HG03039 (cell line): ENCODE data around the gene SCML2.
"Not testable (repeated sequence)": the region's sequence is repeated elsewhere in the genome, so short reads cannot be mapped to it uniquely, and the experiment has no call there.

Experiments used
- ATAC-seq: cut with Tn5 transposase; IDR thresholded peaks from one replicate; pipeline ENCODE4 v1.9.1; 2021; ENCODE audit warnings: mild to moderate bottlenecking, moderate library complexity; ENCODE audit not compliant: unreplicated experiment

SCML2 gene

DNA sequence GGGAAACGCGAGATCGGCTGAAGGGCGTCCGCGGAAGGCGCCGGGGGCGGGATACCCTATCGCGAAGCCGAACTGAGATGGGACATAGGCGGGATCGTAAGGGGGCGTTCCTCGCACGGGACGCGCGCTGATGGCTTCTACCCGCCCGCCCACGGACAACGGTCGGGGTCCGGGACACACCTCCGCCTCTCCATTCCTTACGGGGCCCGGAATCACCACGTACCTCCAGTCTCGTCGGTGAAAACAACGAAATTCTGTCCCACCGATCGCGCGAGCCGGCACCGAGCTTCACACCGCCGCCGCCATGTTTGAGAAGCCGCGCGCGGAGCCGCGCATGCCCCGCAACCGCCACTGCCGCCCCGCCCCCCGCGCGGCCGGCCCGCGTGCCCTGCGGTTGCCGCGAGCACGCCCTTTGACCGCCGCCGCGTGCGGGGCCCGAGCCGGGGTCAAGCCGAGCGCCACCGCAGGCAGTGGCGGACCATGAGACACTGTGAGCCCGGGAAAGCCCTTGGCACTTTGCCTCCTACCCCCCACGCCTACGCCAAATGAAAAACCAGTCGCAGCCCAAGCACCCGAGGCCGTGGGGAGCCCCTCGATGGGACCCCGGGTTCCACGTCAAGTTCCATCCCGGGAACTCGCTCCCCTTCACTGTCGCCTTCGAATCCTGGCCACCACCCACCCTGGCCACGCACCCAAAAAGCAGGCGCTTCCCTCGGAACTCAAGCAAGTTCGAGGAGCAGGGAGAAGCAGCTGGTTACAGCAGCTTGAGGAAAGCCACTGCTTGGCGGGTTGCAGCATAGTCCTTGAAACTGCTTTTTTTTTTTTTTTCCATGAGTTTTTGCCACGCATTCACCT lies at the start of gene SCML2:
SCML2 (minus strand) TSS at position 320 of the 855 bp plus-strand sequence. CDS start 20,617 bp downstream, outside the sequence.
- ATAC-seq, result no peak

GRCh38 chrX:18401848-18402213 lies 47.3 kb upstream of the SCML2 start:
- ATAC-seq, result no peak

DNA sequence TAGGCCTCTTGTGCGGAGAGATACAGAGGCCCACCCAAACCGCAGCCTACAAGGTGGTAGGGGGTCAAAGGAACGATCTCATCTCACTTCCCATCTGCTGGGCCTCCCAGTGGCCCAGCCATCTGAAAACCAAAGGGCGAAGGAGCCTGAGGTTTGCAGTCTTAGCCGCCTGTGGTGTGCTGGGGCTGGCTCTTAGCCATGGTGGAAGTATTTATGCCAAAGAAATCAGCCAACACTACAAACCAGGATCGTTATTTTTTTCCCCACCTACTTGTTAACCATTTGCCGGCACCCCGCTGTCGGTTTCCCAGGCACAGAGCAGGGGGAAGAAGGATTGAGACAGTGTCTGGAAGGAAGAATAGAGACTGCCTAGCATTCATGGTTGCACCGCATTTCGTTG lies 40.0 kb upstream of the SCML2 start:
- no peak for ATAC-seq

GRCh38 chrX:18390941-18391538 lies 36.6 kb upstream of the SCML2 start:
- no peak for ATAC-seq

- ATAC-seq, result no peak
Observed at GRCh38 chrX:18389966-18390365, 35.5 kb upstream of the SCML2 start.

DNA sequence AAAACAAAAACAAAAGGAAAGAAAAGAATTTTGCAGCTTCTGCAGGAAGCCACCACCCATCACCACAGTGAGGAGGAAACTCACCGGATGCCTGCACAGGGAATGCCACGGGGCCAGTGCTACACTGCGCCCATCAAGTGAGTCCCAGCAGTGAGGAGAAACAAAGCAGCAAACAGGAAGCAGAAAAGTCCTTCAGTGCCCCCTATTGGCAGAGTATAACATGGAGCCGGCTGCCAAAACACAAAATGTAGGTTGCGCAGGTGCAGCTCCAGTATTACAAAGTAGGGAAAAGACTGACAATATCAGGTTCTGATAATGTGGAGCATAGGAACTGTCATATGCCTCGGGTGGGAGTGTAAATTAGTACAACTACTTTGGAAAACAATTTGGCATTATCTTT lies 23.3 kb upstream of the SCML2 start:
- ATAC-seq, result no peak

- not testable (repeated sequence) for ATAC-seq
Observed at GRCh38 chrX:18375131-18375805, 20.8 kb upstream of the SCML2 start.

- not testable (repeated sequence) for ATAC-seq
Observed at GRCh38 chrX:18369096-18369495, 14.6 kb upstream of the SCML2 start.

- ATAC-seq, result no peak
Observed at GRCh38 chrX:18368402-18368801, 13.9 kb upstream of the SCML2 start.

- ATAC-seq, result no peak
Observed at GRCh38 chrX:18360867-18361266, 6.4 kb upstream of the SCML2 start.

DNA sequence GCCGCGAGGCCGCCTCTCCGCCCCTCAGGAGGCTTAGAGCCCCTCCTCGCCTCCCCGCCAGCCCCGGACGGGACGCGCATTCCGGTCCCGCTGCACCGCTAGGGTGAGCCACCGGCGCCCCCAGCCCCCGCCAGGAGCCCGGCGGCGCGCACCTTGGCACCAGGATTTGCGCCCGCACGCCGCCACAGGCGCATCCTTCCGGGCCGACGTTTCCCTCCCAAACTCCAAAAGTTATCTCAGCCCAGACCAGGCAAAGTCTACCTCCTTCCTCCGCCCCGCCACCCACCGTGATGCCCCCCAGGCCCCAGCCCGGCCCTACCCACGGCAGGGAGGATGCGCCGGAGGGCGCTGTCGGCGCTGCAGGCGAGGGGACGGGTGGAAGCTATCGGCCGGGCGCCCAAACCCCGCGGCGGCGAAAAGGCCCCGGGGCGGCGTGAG lies 538 bp downstream of the SCML2 start:
- ATAC-seq, result no peak

DNA sequence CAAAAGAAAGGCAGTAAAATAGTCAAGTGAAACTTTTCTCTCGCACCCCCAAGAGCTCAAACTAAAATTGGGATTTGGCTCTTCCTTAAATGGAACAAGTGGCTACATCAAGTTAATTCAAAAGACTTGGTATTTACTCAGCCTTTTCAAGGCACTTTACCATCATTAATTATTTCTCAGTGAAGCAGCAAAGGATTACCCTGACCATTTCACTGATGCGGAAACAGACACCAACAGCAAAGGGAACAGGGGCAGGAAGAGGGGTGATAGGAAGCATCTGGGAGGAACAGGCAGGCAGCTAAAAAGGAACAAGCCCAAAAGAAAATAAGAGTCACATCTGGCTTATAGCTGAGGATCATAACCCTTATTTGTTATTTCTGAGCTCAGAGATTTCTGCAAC lies 2.7 kb downstream of the SCML2 start:
- no peak for ATAC-seq

GRCh38 chrX:18348047-18348446 lies 6.4 kb downstream of the SCML2 start:
- ATAC-seq, result no peak

DNA sequence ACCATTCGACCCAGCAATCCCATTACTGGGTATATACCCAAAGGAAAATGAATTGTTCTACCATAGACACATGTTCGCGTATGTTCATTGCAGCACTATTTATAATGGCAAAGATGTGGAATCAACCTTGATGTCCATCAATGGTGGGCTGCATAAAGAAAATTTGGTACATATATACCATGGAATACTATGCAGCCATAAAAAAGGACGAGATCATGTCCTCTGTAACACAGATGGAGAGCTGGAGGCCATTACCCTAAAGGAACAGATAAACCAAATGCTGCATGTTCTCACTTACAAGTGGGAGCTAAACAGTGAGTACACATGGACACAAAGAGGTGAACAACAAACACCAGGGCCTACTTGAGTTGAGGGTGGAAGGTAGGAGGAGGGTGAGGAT lies 45.1 kb downstream of the SCML2 start:
- ATAC-seq, result no peak

DNA sequence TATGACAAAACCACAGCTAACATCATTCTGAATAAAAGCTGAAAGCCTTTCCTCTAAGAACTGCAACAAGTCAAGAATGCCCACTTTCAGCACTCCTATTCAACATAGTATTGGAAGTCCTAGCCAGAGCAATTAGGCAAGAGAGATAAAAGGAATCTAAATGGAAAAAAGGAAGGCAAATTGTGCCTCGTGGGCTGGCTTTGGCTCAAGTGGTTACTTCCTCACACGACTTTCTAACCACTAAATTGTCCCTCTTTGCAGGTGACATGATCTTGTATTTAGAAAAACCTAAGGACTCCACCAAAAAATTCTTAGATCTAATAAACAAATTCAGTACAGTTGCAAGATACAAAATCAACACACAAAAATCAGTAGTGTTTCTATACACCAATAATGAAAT lies 57.2 kb downstream of the SCML2 start:
- ATAC-seq, result no peak

GRCh38 chrX:18294893-18295292 lies 59.6 kb downstream of the SCML2 start:
- ATAC-seq, result no peak

DNA sequence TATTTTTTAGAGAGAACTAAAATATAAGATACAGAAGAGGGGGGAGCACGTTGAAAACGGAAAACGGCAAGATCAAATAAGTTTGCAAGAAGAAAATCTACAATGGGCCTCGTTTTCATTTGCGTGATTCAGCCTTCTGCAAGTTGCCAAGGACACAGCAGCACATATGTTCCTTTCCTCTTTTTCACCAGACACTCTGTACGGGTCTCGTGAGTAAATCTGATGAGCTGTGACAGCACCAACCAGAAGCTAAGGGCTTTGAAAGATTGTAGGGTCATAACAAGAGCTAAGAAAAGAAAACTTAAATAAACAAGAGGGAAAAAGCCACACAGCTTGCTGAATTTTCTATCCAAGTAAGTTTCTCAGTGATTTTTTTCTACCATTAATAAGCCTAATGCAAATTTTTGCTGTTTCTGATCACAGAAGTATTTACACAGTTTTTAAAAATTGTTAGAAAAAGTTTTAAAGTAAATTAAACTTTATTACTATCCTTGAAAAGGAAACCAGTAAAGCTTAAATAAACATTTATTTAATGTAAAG lies 63.4 kb downstream of the SCML2 start:
- no peak for ATAC-seq

DNA sequence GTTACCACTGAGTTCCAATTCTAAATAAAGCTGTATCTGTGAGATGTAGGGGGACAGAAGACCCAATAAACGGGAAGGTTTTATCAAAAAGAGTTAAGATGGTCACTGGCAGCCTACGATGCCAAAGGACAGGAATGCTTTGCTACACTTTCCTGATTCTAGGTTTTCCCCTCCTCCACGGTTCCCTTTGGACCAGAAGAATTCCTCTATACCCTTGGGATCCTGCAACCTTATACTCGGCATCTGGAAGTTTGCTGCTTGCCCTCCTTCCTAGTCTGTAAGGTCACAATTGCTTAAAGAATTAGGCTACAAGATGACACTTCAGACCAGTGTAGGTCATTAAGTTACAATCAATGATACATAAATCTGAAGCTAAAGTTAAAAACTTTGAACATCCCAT lies 64.3 kb downstream of the SCML2 start:
- ATAC-seq, result no peak

GRCh38 chrX:18288716-18289115 lies 65.8 kb downstream of the SCML2 start:
- no peak for ATAC-seq

GRCh38 chrX:18286322-18286831 lies 68.1 kb downstream of the SCML2 start:
- no peak for ATAC-seq

GRCh38 chrX:18278449-18278848 lies 76.0 kb downstream of the SCML2 start:
- no peak for ATAC-seq
